GM19468 (cell line): Measurements from ENCODE around the gene DISP3.

Experiments used
- ATAC-seq: cut with Tn5 transposase; IDR thresholded peaks from one replicate; pipeline ENCODE4 v1.9.1; 2021; ENCODE audit warnings: mild to moderate bottlenecking, moderate library complexity, moderate number of reproducible peaks; ENCODE audit not compliant: unreplicated experiment; ENCODE audit errors: extremely low read depth

The DISP3 gene

GRCh38 chr1:11538886-11539285 is 59.9 kb downstream of the DISP3 start:
- no peak for ATAC-seq

GRCh38 chr1:11539850-11540772 is 61.2 kb downstream of the DISP3 start:
- ATAC-seq = no peak

- ATAC-seq = no peak
These were observed 61.8 kb downstream of the DISP3 start for GRCh38 chr1:11540773-11541160.

GRCh38 chr1:11541236-11541635 is 62.3 kb downstream of the DISP3 start:
- no peak for ATAC-seq

- ATAC-seq = no peak
These were observed 63.0 kb downstream of the DISP3 start for GRCh38 chr1:11541956-11542355.

GRCh38 chr1:11543392-11543791 is 64.4 kb downstream of the DISP3 start:
- no peak for ATAC-seq

- ATAC-seq = no peak
These were observed 64.8 kb downstream of the DISP3 start for GRCh38 chr1:11543796-11544195.

- ATAC-seq = no peak
These were observed 67.5 kb downstream of the DISP3 start for GRCh38 chr1:11546456-11546855.

GRCh38 chr1:11550664-11551283 is 71.8 kb downstream of the DISP3 start:
- no peak for ATAC-seq

GRCh38 chr1:11558276-11558675 is 79.3 kb downstream of the DISP3 start:
- no peak for ATAC-seq

GRCh38 chr1:11558871-11559590 is 80.1 kb downstream of the DISP3 start:
- no peak for ATAC-seq

GRCh38 chr1:11559591-11559970 is 80.6 kb downstream of the DISP3 start:
- no peak for ATAC-seq

GRCh38 chr1:11560061-11560460 is 81.1 kb downstream of the DISP3 start:
- ATAC-seq = no peak

- ATAC-seq = no peak
These were observed 82.8 kb downstream of the DISP3 start for GRCh38 chr1:11561740-11562139.

- no peak for ATAC-seq
These were observed 83.7 kb downstream of the DISP3 start for GRCh38 chr1:11562664-11563063.

GRCh38 chr1:11563560-11564069 is 84.7 kb downstream of the DISP3 start:
- no peak for ATAC-seq

GRCh38 chr1:11564237-11564636 is 85.3 kb downstream of the DISP3 start:
- ATAC-seq = no peak

- ATAC-seq = no peak
These were observed 87.3 kb downstream of the DISP3 start for GRCh38 chr1:11566042-11566850.

- no peak for ATAC-seq
These were observed 88.5 kb downstream of the DISP3 start for GRCh38 chr1:11567244-11568065.
